Activated CD4-positive, alpha-beta memory T cell treated with anti-CD3 and anti-CD28 coated beads for 36 hours (primary cell): Measurements from ENCODE around the gene SNCAIP. TPM values are rescaled to one million over a fixed set of nuclear protein-coding genes. Genes with fewer than 3 reads are reported as not detected.
"Not testable (repeated sequence)": the region's sequence is repeated elsewhere in the genome, so short reads cannot be mapped to it uniquely, and the experiment has no call there.

Experiments
- CTCF ChIA-PET: fragments of 350-600 bp; sonication (Branson Sonifier 250); formaldehyde crosslinking; loops from one replicate; lab custom pipeline; 2021; ENCODE audit warnings: antibody characterized with exemption, inconsistent platforms; lab: Charles Lee
- POLR2A ChIA-PET: fragments of 350-600 bp; sonication (Branson Sonifier 250); formaldehyde crosslinking; loops from one replicate; lab custom pipeline; 2021; ENCODE audit warnings: antibody characterized with exemption; lab: Charles Lee
- DNase-seq: peaks from one replicate; pipeline ENCODE4 v3.0.0-alpha.2; 2020
- H3K27ac Mint-ChIP-seq: one replicate; pipeline ENCODE4 v1.8.0; 2021; ENCODE audit warnings: mixed read lengths
- H3K27me3 Mint-ChIP-seq: one replicate; pipeline ENCODE4 v1.8.0; 2021; ENCODE audit warnings: mixed read lengths
- H3K36me3 Mint-ChIP-seq: one replicate; pipeline ENCODE4 v1.8.0; 2021; ENCODE audit warnings: mixed read lengths
- H3K4me1 Mint-ChIP-seq: one replicate; pipeline ENCODE4 v1.8.0; 2021; ENCODE audit warnings: low read depth, mixed read lengths
- H3K4me3 Mint-ChIP-seq: one replicate; pipeline ENCODE4 v1.8.0; 2021; ENCODE audit warnings: mild to moderate bottlenecking, mixed read lengths
- H3K9me3 Mint-ChIP-seq: one replicate; pipeline ENCODE4 v1.8.0; 2021; ENCODE audit warnings: mixed read lengths
- intact Hi-C: fragments of 100-400 bp; cut with micrococcal nuclease; formaldehyde crosslinking; loops from one replicate; pipeline ENCODE4 v1.15.1; 2023
- total RNA-seq, 2 experiments: library from RNA; stranded (reverse); gene quantifications; one replicate each; pipeline ENCODE4 v1.2.3, GENCODE V29; 2021

SNCAIP gene
- total RNA-seq, 2 experiments from 2014 or later = not detected

DNA sequence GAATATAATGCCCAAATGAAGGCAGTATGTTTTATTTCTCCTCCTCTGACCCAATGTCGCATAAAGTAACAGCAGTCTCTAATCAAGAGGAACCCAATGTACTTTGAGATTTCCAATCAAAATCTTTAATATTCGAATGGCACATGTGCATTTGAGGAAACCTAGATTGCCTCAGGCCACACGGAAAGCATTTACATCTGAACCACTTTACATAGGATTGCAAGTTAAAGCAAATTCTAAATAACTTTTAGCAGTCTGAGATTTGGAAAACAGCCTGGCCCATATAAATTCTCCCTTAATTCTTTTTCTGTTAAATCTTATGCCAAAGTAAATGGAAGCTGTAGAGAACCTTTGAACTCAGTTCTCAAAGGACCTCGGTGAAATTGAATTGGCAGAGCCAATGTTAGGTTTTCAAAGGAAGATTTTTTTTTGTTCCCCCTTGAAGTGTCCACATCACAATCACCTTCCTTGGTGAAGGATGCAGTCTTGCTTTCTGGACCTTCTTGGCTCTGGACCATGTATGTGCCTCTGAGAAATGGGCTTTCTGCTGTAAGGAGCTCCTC, 57.3 kb downstream of the SNCAIP start:
- CTCF ChIA-PET = no interaction called here
- Mint-ChIP-seq H3K27me3 (no peaks in the 10 kb centered on the region), H3K36me3 (no peaks in the 10 kb centered on the region), H3K9me3 (no peaks in the 10 kb centered on the region), H3K4me1 (no peaks in the 10 kb centered on the region), H3K27ac (no peak overlapping the region), H3K4me3 (no peak overlapping the region)
- POLR2A ChIA-PET = no interaction called here
- no peak for DNase-seq
- intact Hi-C loops = no loop called here

- Mint-ChIP-seq H3K27me3 (no peaks in the 10 kb centered on the region), H3K4me3 (no peak overlapping the region), H3K9me3 (no peaks in the 10 kb centered on the region), H3K4me1 (no peaks in the 10 kb centered on the region), H3K27ac (no peak overlapping the region), H3K36me3 (no peaks in the 10 kb centered on the region)
- no peak for DNase-seq
- ChIA-PET CTCF (no interaction called here), POLR2A (no interaction called here)
- intact Hi-C loops = no loop called here
These were observed 59.6 kb downstream of the SNCAIP start for GRCh38 chr5:122371511-122372151.

DNA sequence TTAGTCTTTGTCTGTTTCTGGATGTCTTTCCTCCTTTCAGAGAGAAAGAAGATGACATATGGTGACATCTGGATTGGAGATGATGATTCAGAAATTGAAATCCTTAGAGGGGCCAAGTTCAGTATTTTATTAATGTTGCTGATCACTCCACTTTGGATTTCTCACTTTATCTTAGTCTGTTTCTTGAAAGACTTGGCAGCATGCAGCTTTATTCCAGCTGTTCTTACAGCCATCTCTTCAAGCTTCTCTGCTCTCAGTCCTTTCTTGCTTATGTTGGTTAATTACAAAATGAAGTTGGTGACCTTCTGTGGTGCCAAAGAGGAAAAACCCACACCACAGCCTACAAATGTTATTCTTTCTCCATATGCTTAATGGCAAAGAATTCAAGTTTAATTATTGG, 62.1 kb downstream of the SNCAIP start:
- Mint-ChIP-seq H3K4me1 (no peaks in the 10 kb centered on the region), H3K4me3 (no peak overlapping the region), H3K9me3 (no peaks in the 10 kb centered on the region), H3K27ac (no peak overlapping the region), H3K36me3 (no peaks in the 10 kb centered on the region), H3K27me3 (no peaks in the 10 kb centered on the region)
- ChIA-PET POLR2A (no interaction called here), CTCF (no interaction called here)
- intact Hi-C loops = no loop called here
- no peak for DNase-seq

GRCh38 chr5:122375801-122376200, 63.8 kb downstream of the SNCAIP start:
- H3K27ac Mint-ChIP-seq = no peak overlapping the region
- H3K4me1 Mint-ChIP-seq = no peaks in the 10 kb centered on the region
- no peak overlapping the region for H3K4me3 Mint-ChIP-seq
- no peaks in the 10 kb centered on the region for H3K9me3 Mint-ChIP-seq
- no peak for DNase-seq
- no peaks in the 10 kb centered on the region for H3K36me3 Mint-ChIP-seq
- POLR2A ChIA-PET = no interaction called here
- CTCF ChIA-PET = no interaction called here
- intact Hi-C loops = no loop called here
- H3K27me3 Mint-ChIP-seq = no peaks in the 10 kb centered on the region

GRCh38 chr5:122376250-122376649, 64.2 kb downstream of the SNCAIP start:
- no peaks in the 10 kb centered on the region for H3K36me3 Mint-ChIP-seq
- intact Hi-C loops = no loop called here
- CTCF ChIA-PET = no interaction called here
- no peaks in the 10 kb centered on the region for H3K4me1 Mint-ChIP-seq
- H3K9me3 Mint-ChIP-seq = no peaks in the 10 kb centered on the region
- no peak overlapping the region for H3K4me3 Mint-ChIP-seq
- POLR2A ChIA-PET = no interaction called here
- no peak overlapping the region for H3K27ac Mint-ChIP-seq
- no peak for DNase-seq
- no peaks in the 10 kb centered on the region for H3K27me3 Mint-ChIP-seq

DNA sequence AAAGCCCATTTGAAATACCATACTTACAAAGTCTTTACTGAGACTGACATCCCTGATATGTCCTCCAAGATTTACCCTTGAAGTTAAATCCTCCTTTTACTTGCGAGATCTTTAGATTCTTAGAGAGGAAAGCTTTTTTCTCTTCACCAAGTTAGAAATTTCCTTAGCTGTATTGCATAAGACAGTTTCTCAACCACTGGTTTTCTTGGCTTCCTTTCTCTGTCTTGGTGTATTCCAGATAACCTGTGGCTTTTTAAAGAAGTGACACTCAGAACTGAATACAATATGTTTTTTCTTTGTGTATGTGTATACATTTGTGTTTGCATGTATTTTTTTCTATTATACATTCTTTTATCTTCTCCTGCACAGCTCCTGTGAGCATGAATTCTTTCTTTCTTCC, 65.0 kb downstream of the SNCAIP start:
- POLR2A ChIA-PET = no interaction called here

DNA sequence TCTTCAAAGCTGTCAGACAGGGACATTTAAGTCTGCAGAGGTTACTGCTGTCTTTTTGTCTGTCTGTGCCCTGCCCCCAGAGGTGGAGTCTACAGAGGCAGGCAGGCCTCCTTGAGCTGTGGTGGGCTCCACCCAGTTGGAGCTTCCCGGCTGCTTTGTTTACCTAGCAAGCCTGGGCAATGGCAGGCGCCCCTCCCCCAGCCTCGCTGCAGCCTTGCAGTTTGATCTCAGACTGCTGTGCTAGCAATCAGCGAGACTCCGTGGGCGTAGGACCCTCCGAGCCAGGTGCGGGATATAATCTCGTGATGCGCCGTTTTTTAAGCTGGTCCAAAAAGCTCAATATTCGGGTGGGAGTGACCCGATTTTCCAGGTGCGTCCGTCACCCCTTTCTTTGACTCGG, 70.9 kb downstream of the SNCAIP start:
- H3K27me3 Mint-ChIP-seq, DNase-seq, H3K4me1 Mint-ChIP-seq, CTCF ChIA-PET, H3K36me3 Mint-ChIP-seq, intact Hi-C loops, POLR2A ChIA-PET, H3K27ac Mint-ChIP-seq, H3K9me3 Mint-ChIP-seq, H3K4me3 Mint-ChIP-seq: not testable (repeated sequence)

More for the DNA sequence above, 65.0 kb downstream of the SNCAIP start:
- Mint-ChIP-seq H3K9me3 (peaks cover 2% of the 10 kb centered on the region), H3K4me3 (no peak overlapping the region), H3K4me1 (no peaks in the 10 kb centered on the region), H3K36me3 (no peaks in the 10 kb centered on the region), H3K27ac (no peak overlapping the region), H3K27me3 (no peaks in the 10 kb centered on the region)
- intact Hi-C loops = no loop called here
- CTCF ChIA-PET = no interaction called here
- no peak for DNase-seq

- no peaks in the 10 kb centered on the region for H3K27me3 Mint-ChIP-seq
- H3K4me1 Mint-ChIP-seq = no peaks in the 10 kb centered on the region
- intact Hi-C loops = no loop called here
- no peak overlapping the region for H3K27ac Mint-ChIP-seq
- DNase-seq = no peak
- CTCF ChIA-PET = no interaction called here
- H3K36me3 Mint-ChIP-seq = no peaks in the 10 kb centered on the region
- H3K9me3 Mint-ChIP-seq = peaks cover 2% of the 10 kb centered on the region
- POLR2A ChIA-PET = no interaction called here
- H3K4me3 Mint-ChIP-seq = no peak overlapping the region
These were observed 72.8 kb downstream of the SNCAIP start for GRCh38 chr5:122384739-122385235.

DNA sequence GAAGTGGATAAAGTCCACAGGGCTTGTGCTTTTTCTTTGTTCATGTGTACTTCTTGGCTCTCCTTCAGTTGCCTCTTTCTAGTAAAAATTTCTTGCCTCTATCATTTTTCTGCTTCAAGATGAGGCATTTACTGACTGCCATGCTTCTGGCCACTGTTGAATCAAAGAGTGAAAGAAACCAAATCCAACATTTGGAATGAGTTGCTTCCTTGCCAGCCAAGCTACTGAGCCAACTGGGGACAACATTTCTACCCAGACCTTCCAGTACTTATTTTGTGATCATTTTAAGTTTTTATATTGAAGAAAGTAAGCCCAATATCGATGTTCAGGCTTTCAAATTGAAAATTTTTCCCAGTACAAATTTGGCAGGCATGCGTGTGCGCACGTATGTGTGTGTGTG, 73.2 kb downstream of the SNCAIP start:
- POLR2A ChIA-PET = no interaction called here
- no peaks in the 10 kb centered on the region for H3K4me1 Mint-ChIP-seq
- peaks cover 2% of the 10 kb centered on the region for H3K9me3 Mint-ChIP-seq
- H3K36me3 Mint-ChIP-seq = no peaks in the 10 kb centered on the region
- DNase-seq = no peak
- intact Hi-C loops = no loop called here
- CTCF ChIA-PET = no interaction called here
- H3K4me3 Mint-ChIP-seq = no peak overlapping the region
- H3K27ac Mint-ChIP-seq = no peak overlapping the region
- no peaks in the 10 kb centered on the region for H3K27me3 Mint-ChIP-seq

DNA sequence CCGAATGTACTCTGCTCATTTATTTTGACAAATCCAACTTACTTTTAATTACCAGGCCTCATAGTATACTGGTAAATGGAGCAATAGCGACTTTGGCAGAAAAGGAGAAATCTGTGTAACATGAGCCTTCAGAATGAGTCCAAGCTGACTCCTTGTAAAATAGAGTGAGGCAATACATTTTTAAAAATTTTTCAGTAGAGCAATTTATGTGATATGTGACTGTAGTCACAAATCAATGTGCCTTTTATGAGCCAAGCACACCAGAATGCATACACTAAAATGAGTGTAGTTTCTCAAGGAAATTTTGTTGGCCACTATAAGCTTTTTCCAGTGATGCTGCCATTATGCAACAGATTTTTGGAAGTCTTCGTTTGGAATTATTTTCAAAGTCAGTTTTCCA, 73.8 kb downstream of the SNCAIP start:
- intact Hi-C loops = no loop called here
- H3K27ac Mint-ChIP-seq = no peak overlapping the region
- POLR2A ChIA-PET = no interaction called here
- H3K36me3 Mint-ChIP-seq = no peaks in the 10 kb centered on the region
- no peak overlapping the region for H3K4me3 Mint-ChIP-seq
- DNase-seq = no peak
- H3K9me3 Mint-ChIP-seq = peaks cover 2% of the 10 kb centered on the region
- H3K4me1 Mint-ChIP-seq = no peaks in the 10 kb centered on the region
- no peaks in the 10 kb centered on the region for H3K27me3 Mint-ChIP-seq
- CTCF ChIA-PET = no interaction called here

DNA sequence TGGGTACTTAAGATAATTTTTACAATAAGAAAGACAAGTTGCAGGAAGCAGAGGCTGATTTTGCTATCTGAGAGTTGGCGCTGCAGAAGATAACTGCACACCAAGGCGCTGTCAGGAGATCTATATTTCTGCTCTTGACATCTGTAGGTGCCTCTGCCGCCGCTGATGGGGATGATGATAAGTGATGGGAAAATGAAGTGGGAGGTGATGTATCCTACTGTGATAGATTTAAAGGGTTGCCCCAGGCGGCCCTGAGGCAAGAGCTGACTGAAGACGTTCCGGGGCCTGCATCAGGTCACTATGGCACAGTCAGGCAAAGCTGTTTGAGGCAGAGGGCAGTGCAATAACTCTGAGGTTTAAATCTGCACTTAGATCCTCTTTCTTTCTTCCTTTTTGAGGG, 78.1 kb downstream of the SNCAIP start:
- no peaks in the 10 kb centered on the region for H3K9me3 Mint-ChIP-seq
- intact Hi-C loops = no loop called here
- CTCF ChIA-PET = no interaction called here
- no peak for DNase-seq
- H3K4me3 Mint-ChIP-seq = no peak overlapping the region
- no peak overlapping the region for H3K27ac Mint-ChIP-seq
- H3K4me1 Mint-ChIP-seq = no peaks in the 10 kb centered on the region
- H3K36me3 Mint-ChIP-seq = no peaks in the 10 kb centered on the region
- POLR2A ChIA-PET = no interaction called here
- H3K27me3 Mint-ChIP-seq = no peaks in the 10 kb centered on the region

DNA sequence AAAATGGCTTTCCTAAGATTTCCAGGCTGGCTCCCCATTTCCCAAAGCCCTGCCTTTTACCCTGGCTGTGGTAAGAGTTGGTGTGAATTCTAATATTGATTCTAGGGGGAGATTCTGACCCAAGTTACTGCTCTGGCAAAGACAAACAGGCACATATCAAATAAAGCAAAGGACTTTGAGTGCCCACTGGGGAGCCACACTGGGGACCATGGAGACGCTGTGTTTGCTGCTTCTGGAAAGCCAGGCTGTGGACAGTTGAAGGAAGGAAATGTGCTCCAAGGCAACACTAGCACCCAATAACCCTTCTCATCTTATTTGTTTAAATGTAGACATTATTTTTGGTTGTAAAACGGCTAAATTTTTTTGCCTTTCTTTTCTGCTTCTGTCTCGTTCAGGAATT, 78.7 kb downstream of the SNCAIP start:
- Mint-ChIP-seq H3K36me3 (no peaks in the 10 kb centered on the region), H3K27me3 (no peaks in the 10 kb centered on the region), H3K9me3 (no peaks in the 10 kb centered on the region), H3K4me3 (no peak overlapping the region), H3K27ac (no peak overlapping the region), H3K4me1 (no peaks in the 10 kb centered on the region)
- CTCF ChIA-PET = no interaction called here
- intact Hi-C loops = no loop called here
- POLR2A ChIA-PET = no interaction called here
- DNase-seq = no peak

DNA sequence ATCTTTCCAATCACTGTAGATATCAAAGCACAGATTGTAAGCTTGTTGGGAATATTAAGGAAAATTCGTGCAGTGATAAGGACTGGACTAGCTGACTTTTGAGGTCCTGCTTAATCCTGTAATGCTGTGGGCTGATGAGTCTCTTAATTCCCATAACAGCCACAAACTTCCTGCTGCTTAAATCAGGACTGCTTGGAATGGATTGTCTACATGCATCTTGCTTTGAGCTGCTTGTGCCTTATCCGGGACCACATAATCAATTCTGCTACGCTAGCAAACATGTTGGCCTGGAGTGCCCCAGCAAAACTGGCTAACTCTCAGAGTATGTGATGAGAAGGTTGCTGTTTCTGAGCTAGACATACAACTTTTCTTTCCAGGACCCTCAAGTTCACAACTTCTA, 79.6 kb downstream of the SNCAIP start:
- Mint-ChIP-seq H3K9me3 (no peaks in the 10 kb centered on the region), H3K4me1 (no peaks in the 10 kb centered on the region), H3K27me3 (no peaks in the 10 kb centered on the region), H3K4me3 (no peak overlapping the region), H3K36me3 (no peaks in the 10 kb centered on the region), H3K27ac (no peak overlapping the region)
- no peak for DNase-seq
- intact Hi-C loops = no loop called here
- POLR2A ChIA-PET = no interaction called here
- CTCF ChIA-PET = no interaction called here
